Sigmoid colon (tissue), 7 donors: ENCODE measurements around the gene ST8SIA3. TPM values are rescaled to one million over a fixed set of nuclear protein-coding genes. Genes with fewer than 3 reads are reported as not detected.

Experiments used
- DNase-seq: peaks from one replicate; pipeline ENCODE4 v3.0.0-alpha.2; 2019
- H3K27ac ChIP-seq, 4 donors: fragments of 200-600 bp; sonication (generic); one replicate each; pipeline ENCODE4 v1.5.1; 2016 to 2019; ENCODE audit warnings: mild to moderate bottlenecking in 1 of 4
- H3K27me3 ChIP-seq, 3 donors: fragments of 200-600 bp; sonication (generic); one replicate each; pipeline ENCODE4 v1.5.1; 2019; ENCODE audit warnings: mild to moderate bottlenecking in 1 of 3
- H3K36me3 ChIP-seq, 4 donors: fragments of 200-600 bp; sonication (generic); one replicate each; pipeline ENCODE4 v1.5.1; 2016 to 2019
- H3K4me1 ChIP-seq, 4 donors: fragments of 200-600 bp; sonication (generic); one replicate each; pipeline ENCODE4 v1.5.1; 2017 to 2019
- H3K4me3 ChIP-seq, 4 donors: fragments of 200-600 bp; sonication (generic); one replicate each; pipeline ENCODE4 v1.5.1; 2017 to 2019; ENCODE audit warnings: mild to moderate bottlenecking in 2 of 4, moderate library complexity in 1 of 4
- H3K9me3 ChIP-seq, 4 donors: fragments of 200-600 bp in 3 of 4; sonication (generic) in 3 of 4; one replicate each; pipeline versions ENCODE4 v1.5.1 to v1.6.1; 2013 to 2019
- CTCF ChIP-seq, 4 experiments: fragments of 450-650 bp in 3 of 4; fragments of 200-600 bp in 1 of 4; IDR thresholded peaks; one replicate each; pipeline ENCODE4 v1.5.1; 2016 to 2019; ENCODE audit warnings: antibody characterized with exemption in 4 of 4, mild to moderate bottlenecking in 3 of 4, moderate library complexity in 2 of 4
- EP300 ChIP-seq, 4 donors: sonication (generic); formaldehyde crosslinking; IDR thresholded peaks; one replicate each; pipeline ENCODE4 v1.6.1; 2017; ENCODE audit warnings: antibody characterized with exemption in 4 of 4
- POLR2A ChIP-seq, 2 donors: fragments of 450-650 bp; IDR thresholded peaks; one replicate each; pipeline ENCODE4 v1.6.1; 2016; ENCODE audit warnings: antibody characterized with exemption in 2 of 2, mild to moderate bottlenecking in 2 of 2, moderate library complexity in 2 of 2
- POLR2AphosphoS5 ChIP-seq, 4 donors: sonication (generic); formaldehyde crosslinking; IDR thresholded peaks; one replicate each; pipeline ENCODE4 v1.6.1; 2017; ENCODE audit warnings: antibody characterized with exemption in 4 of 4
- WGBS, 2 donors: extraction: QIAGEN DNeasy Blood & Tissue Kit; methylation state at CpG; one replicate each; pipeline ENCODE4 v1.1.7; 2013; 5-methylcytosine and 5-hydroxymethylcytosine counted together
- intact Hi-C: fragments of 100-400 bp; cut with DNase I; formaldehyde crosslinking; loops from one replicate; pipeline ENCODE4 v1.15.1; 2023
- polyA plus RNA-seq, 3 donors: library from polyadenylated mRNA; stranded (reverse); fragments of 200-250 nt; gene quantifications; one replicate each; pipeline ENCODE4 v1.2.3, GENCODE V29; 2013
- total RNA-seq, 4 donors: library from RNA; depleted of rRNA; stranded (reverse); fragments of >200 nt; gene quantifications; one replicate each; pipeline ENCODE4 v1.1.0, GENCODE V29; 2016
- donor health status: healthy with polysubstance abuse.
- donor health status: Bipolar disorder and iron deficiency.
- donor health status: healthy.

The ST8SIA3 gene
- total and polyA plus RNA-seq, 7 donors: 0.16 to 0.71 (median 0.27) TPM; not detected in 2

- Histone ChIP-seq H3K9me3 (peaks cover 0 to 3% (median 0%) of the 10 kb centered on the region in 4 donors), H3K27me3 (peaks cover 15 to 57% (median 34%) of the 10 kb centered on the region in 3 donors), H3K27ac (no peak overlapping the region), H3K4me3 (no peak overlapping the region), H3K4me1 (peaks cover 0 to 14% (median 2%) of the 10 kb centered on the region in 4 donors), H3K36me3 (no peaks in the 10 kb centered on the region)
- WGBS, 2 donors: 9 to 17% methylated on average over 37 of the region's 37 CpGs
- TF ChIP-seq EP300 (IDR thresholded peaks at IDR 0.05): no peak
- no peak for TF ChIP-seq POLR2AphosphoS5 (IDR thresholded peaks at IDR 0.05)
- no peak for TF ChIP-seq CTCF (IDR thresholded peaks at IDR 0.05)
- TF ChIP-seq POLR2A (IDR thresholded peaks at IDR 0.05): no peak
- no peak for DNase-seq
- intact Hi-C loops: no loop called here
Observed at GRCh38 chr18:57353940-57354461, 1.6 kb downstream of the ST8SIA3 start.

GRCh38 chr18:57359433-57359832, 7.1 kb downstream of the ST8SIA3 start:
- 59 to 67% methylated on average over 4 of the region's 4 CpGs for WGBS, 2 donors
- Histone ChIP-seq H3K27ac (no peak overlapping the region), H3K4me1 (no peaks in the 10 kb centered on the region), H3K4me3 (no peak overlapping the region), H3K27me3 (peaks cover 0 to 12% (median 4%) of the 10 kb centered on the region in 3 donors), H3K36me3 (no peaks in the 10 kb centered on the region), H3K9me3 (peaks cover 0 to 3% (median 0%) of the 10 kb centered on the region in 4 donors)
- DNase-seq: no peak
- no peak for TF ChIP-seq CTCF (IDR thresholded peaks at IDR 0.05)
- TF ChIP-seq POLR2AphosphoS5 (IDR thresholded peaks at IDR 0.05): no peak
- no peak for TF ChIP-seq EP300 (IDR thresholded peaks at IDR 0.05)
- TF ChIP-seq POLR2A (IDR thresholded peaks at IDR 0.05): no peak
- intact Hi-C loops: no loop called here

- no peak overlapping the region for H3K27ac ChIP-seq
- intact Hi-C loops: no loop called here
Observed at GRCh38 chr18:57362714-57363113, 10.4 kb downstream of the ST8SIA3 start.

GRCh38 chr18:57364460-57364859, 12.1 kb downstream of the ST8SIA3 start:
- Histone ChIP-seq H3K4me1 (no peaks in the 10 kb centered on the region), H3K9me3 (no peaks in the 10 kb centered on the region), H3K27ac (no peak overlapping the region), H3K27me3 (peaks cover 0 to 5% (median 0%) of the 10 kb centered on the region in 3 donors), H3K36me3 (no peaks in the 10 kb centered on the region), H3K4me3 (no peak overlapping the region)
- WGBS, 2 donors: 65 to 82% methylated on average over 2 of the region's 2 CpGs
- no peak for TF ChIP-seq EP300 (IDR thresholded peaks at IDR 0.05)
- intact Hi-C loops: no loop called here
- no peak for DNase-seq

More at GRCh38 chr18:57362714-57363113, 10.4 kb downstream of the ST8SIA3 start:
- TF ChIP-seq CTCF (IDR thresholded peaks at IDR 0.05) (no peak), POLR2A (IDR thresholded peaks at IDR 0.05) (no peak), POLR2AphosphoS5 (IDR thresholded peaks at IDR 0.05) (no peak), EP300 (IDR thresholded peaks at IDR 0.05) (no peak)
- no peaks in the 10 kb centered on the region for H3K4me1 ChIP-seq
- no peaks in the 10 kb centered on the region for H3K36me3 ChIP-seq
- peaks cover 0 to 3% (median 0%) of the 10 kb centered on the region in 3 donors for H3K27me3 ChIP-seq
- H3K4me3 ChIP-seq: no peak overlapping the region
- DNase-seq: no peak
- H3K9me3 ChIP-seq: no peaks in the 10 kb centered on the region

- H3K36me3 ChIP-seq: no peaks in the 10 kb centered on the region
- no peak overlapping the region for H3K4me3 ChIP-seq
- no peaks in the 10 kb centered on the region for H3K9me3 ChIP-seq
- no peaks in the 10 kb centered on the region for H3K4me1 ChIP-seq
- TF ChIP-seq EP300 (IDR thresholded peaks at IDR 0.05): no peak
- no peak for TF ChIP-seq POLR2A (IDR thresholded peaks at IDR 0.05)
- TF ChIP-seq POLR2AphosphoS5 (IDR thresholded peaks at IDR 0.05): no peak
- TF ChIP-seq CTCF (IDR thresholded peaks at IDR 0.05): no peak
- no peak overlapping the region for H3K27ac ChIP-seq
- peaks cover 0 to 5% (median 0%) of the 10 kb centered on the region in 3 donors for H3K27me3 ChIP-seq
- intact Hi-C loops: no loop called here
- 79 to 84% methylated on average over 2 of the region's 2 CpGs for WGBS, 2 donors
- no peak for DNase-seq
Observed at GRCh38 chr18:57366528-57367081, 14.2 kb downstream of the ST8SIA3 start.
